Measurements from ENCODE around the gene FAM131A. TPM values are rescaled to one million over a fixed set of nuclear protein-coding genes. Genes with fewer than 3 reads are reported as not detected.

FAM131A gene
- total RNA-seq, 6 donors from 2014 or later: 14.8 to 52.7 (median 25.2) TPM

DNA sequence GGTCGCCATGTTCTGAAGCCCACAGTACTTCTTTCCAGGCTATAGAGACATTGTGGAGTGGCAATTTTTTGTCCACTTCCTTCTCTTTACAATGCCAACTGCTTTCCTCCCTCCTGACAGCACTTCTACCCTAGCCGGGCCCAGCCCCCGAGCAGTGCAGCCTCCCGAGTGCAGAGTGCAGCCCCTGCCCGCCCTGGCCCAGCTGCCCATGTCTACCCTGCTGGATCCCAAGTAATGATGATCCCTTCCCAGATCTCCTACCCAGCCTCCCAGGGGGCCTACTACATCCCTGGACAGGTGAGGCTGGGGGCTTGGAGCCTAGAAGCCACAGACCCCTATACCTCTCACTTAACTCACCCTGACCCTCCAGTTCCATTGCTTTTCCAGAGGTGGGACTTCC lies 20.2 kb upstream of the FAM131A start:
- H3K4me1 ChIP-seq: peaks cover 60 to 75% (median 65%) of the 10 kb centered on the region in 4 donors
- TF ChIP-seq CTCF (IDR thresholded peaks at IDR 0.05) (no peak), POLR2A (IDR thresholded peaks at IDR 0.05) (no peak), EP300 (IDR thresholded peaks at IDR 0.05) (no peak), POLR2AphosphoS5 (IDR thresholded peaks at IDR 0.05) (no peak)
- H3K9me3 ChIP-seq: no peaks in the 10 kb centered on the region
- H3K27me3 ChIP-seq: no peaks in the 10 kb centered on the region
- H3K27ac ChIP-seq: peak overlapping the region in 3 of 4 donors; percentile 4 to 86 (median 85)
- ATAC-seq (ENCODE audit: low FRiP score in 2 of 2): no peak
- H3K4me3 ChIP-seq: peak overlapping the region in 1 of 4 donors; percentile 87
- DNase-seq: peak in 1 of 2 donors; percentile 52
- WGBS, 2 donors: 51 to 64% methylated on average over 5 of the region's 5 CpGs
- peaks cover 16 to 48% (median 33%) of the 10 kb centered on the region in 4 donors for H3K36me3 ChIP-seq

- Histone ChIP-seq H3K27ac (peak overlapping the region; percentile 83 to 92 (median 86)), H3K27me3 (no peaks in the 10 kb centered on the region), H3K9me3 (no peaks in the 10 kb centered on the region), H3K4me3 (peak overlapping the region in 3 of 4 donors; percentile 4 to 43 (median 41)), H3K4me1 (peaks cover 56 to 71% (median 63%) of the 10 kb centered on the region in 4 donors), H3K36me3 (peaks cover 44 to 77% (median 62%) of the 10 kb centered on the region in 4 donors)
- DNase-seq (peak; percentile 79 to 98), ATAC-seq (ENCODE audit: low FRiP score in 2 of 2) (peak; percentile 94)
- WGBS, 2 donors: 0 to 3% methylated on average over 1 to 4 of the region's 4 CpGs
- TF ChIP-seq POLR2AphosphoS5 (IDR thresholded peaks at IDR 0.05) (peak in 1 of 2 donors; percentile 7), EP300 (IDR thresholded peaks at IDR 0.05) (peak in 1 of 4 donors; percentile 38), CTCF (IDR thresholded peaks at IDR 0.05) (no peak), POLR2A (IDR thresholded peaks at IDR 0.05) (no peak)
Observed at GRCh38 chr3:184320104-184320445, 17.3 kb upstream of the FAM131A start.

- Histone ChIP-seq H3K9me3 (no peaks in the 10 kb centered on the region), H3K4me3 (no peak overlapping the region), H3K36me3 (peaks cover 60 to 84% (median 78%) of the 10 kb centered on the region in 4 donors), H3K27me3 (no peaks in the 10 kb centered on the region), H3K27ac (peak overlapping the region in 3 of 4 donors; percentile 13 to 86 (median 60)), H3K4me1 (peaks cover 44 to 58% (median 52%) of the 10 kb centered on the region in 4 donors)
- no peak for TF ChIP-seq CTCF (IDR thresholded peaks at IDR 0.05)
- TF ChIP-seq POLR2A (IDR thresholded peaks at IDR 0.05): no peak
- no peak for ATAC-seq (ENCODE audit: low FRiP score in 2 of 2)
- DNase-seq: no peak
- 73 to 89% methylated on average over 5 of the region's 5 CpGs for WGBS, 2 donors
Observed at GRCh38 chr3:184321666-184322065, 15.7 kb upstream of the FAM131A start.

- no peak for TF ChIP-seq CTCF (IDR thresholded peaks at IDR 0.05)
- TF ChIP-seq EP300 (IDR thresholded peaks at IDR 0.05): no peak
- no peak for TF ChIP-seq POLR2AphosphoS5 (IDR thresholded peaks at IDR 0.05)
- no peak for TF ChIP-seq POLR2A (IDR thresholded peaks at IDR 0.05)
- Histone ChIP-seq H3K36me3 (peaks cover 73 to 86% (median 82%) of the 10 kb centered on the region in 4 donors), H3K27me3 (no peaks in the 10 kb centered on the region), H3K4me3 (no peak overlapping the region), H3K4me1 (peaks cover 32 to 46% (median 39%) of the 10 kb centered on the region in 4 donors), H3K9me3 (no peaks in the 10 kb centered on the region), H3K27ac (peak overlapping the region in 3 of 4 donors; percentile 18 to 86 (median 22))
- ATAC-seq (ENCODE audit: low FRiP score in 2 of 2) (no peak), DNase-seq (peak; percentile 52 to 55)
- WGBS, 2 donors: 83 to 91% methylated on average over 20 of the region's 20 CpGs
Observed at GRCh38 chr3:184322731-184323487, 14.5 kb upstream of the FAM131A start.

All from upper lobe of left lung (tissue), 6 donors.